ENCODE measurements around the gene ZDHHC8. TPM values are rescaled to one million over a fixed set of nuclear protein-coding genes. Genes with fewer than 3 reads are reported as not detected.
A peak's percentile ranks its signal among the peaks of the same experiment; 100 is the strongest.

Gene ZDHHC8
- total and polyA plus RNA-seq, 2 experiments from 2014 or later, result 30.3 to 53.4 TPM

GRCh38 chr22:20171288-20172140 lies 39.9 kb downstream of the ZDHHC8 start:
- TF ChIP-seq CTCF (IDR thresholded peaks at IDR 0.05; ENCODE audit: low read depth, low read length), result no peak
- H3K4me1 ChIP-seq (ENCODE audit: low read depth), result no peaks in the 10 kb centered on the region
- no peaks in the 10 kb centered on the region for H3K36me3 ChIP-seq
- H3K9me3 ChIP-seq (ENCODE audit: low read depth), result no peaks in the 10 kb centered on the region
- no peak overlapping the region for H3K4me3 ChIP-seq
- no peaks in the 10 kb centered on the region for H3K27me3 ChIP-seq
- no peak for DNase-seq (ENCODE audit: low read depth in 1 of 2, low spot score in 1 of 2)
- H3K27ac ChIP-seq, result no peak overlapping the region

GRCh38 chr22:20172141-20172613 lies 40.6 kb downstream of the ZDHHC8 start:
- no peaks in the 10 kb centered on the region for H3K4me1 ChIP-seq (ENCODE audit: low read depth)
- no peak overlapping the region for H3K27ac ChIP-seq
- H3K36me3 ChIP-seq, result no peaks in the 10 kb centered on the region
- no peak overlapping the region for H3K4me3 ChIP-seq
- no peaks in the 10 kb centered on the region for H3K27me3 ChIP-seq
- no peak for DNase-seq (ENCODE audit: low read depth in 1 of 2, low spot score in 1 of 2)
- no peak for TF ChIP-seq CTCF (IDR thresholded peaks at IDR 0.05; ENCODE audit: low read depth, low read length)
- no peaks in the 10 kb centered on the region for H3K9me3 ChIP-seq (ENCODE audit: low read depth)

GRCh38 chr22:20173246-20173645 lies 41.6 kb downstream of the ZDHHC8 start:
- Histone ChIP-seq H3K27ac (no peak overlapping the region), H3K9me3 (ENCODE audit: low read depth) (no peaks in the 10 kb centered on the region), H3K36me3 (no peaks in the 10 kb centered on the region), H3K4me3 (no peak overlapping the region), H3K27me3 (no peaks in the 10 kb centered on the region), H3K4me1 (ENCODE audit: low read depth) (no peaks in the 10 kb centered on the region)
- TF ChIP-seq CTCF (IDR thresholded peaks at IDR 0.05; ENCODE audit: low read depth, low read length), result no peak
- DNase-seq (ENCODE audit: low read depth in 1 of 2, low spot score in 1 of 2), result no peak

- DNase-seq (ENCODE audit: low read depth in 1 of 2, low spot score in 1 of 2), result no peak
- no peak overlapping the region for H3K27ac ChIP-seq
- no peaks in the 10 kb centered on the region for H3K4me1 ChIP-seq (ENCODE audit: low read depth)
- H3K27me3 ChIP-seq, result no peaks in the 10 kb centered on the region
- H3K36me3 ChIP-seq, result no peaks in the 10 kb centered on the region
- H3K4me3 ChIP-seq, result no peak overlapping the region
- no peak for TF ChIP-seq CTCF (IDR thresholded peaks at IDR 0.05; ENCODE audit: low read depth, low read length)
- no peaks in the 10 kb centered on the region for H3K9me3 ChIP-seq (ENCODE audit: low read depth)
These were observed 42.2 kb downstream of the ZDHHC8 start for GRCh38 chr22:20173772-20174171.

GRCh38 chr22:20174785-20175596 lies 43.4 kb downstream of the ZDHHC8 start:
- no peaks in the 10 kb centered on the region for H3K9me3 ChIP-seq (ENCODE audit: low read depth)
- no peak overlapping the region for H3K27ac ChIP-seq
- no peaks in the 10 kb centered on the region for H3K27me3 ChIP-seq
- DNase-seq (ENCODE audit: low read depth in 1 of 2, low spot score in 1 of 2), result peak; percentile 13 to 38
- H3K4me1 ChIP-seq (ENCODE audit: low read depth), result no peaks in the 10 kb centered on the region
- H3K36me3 ChIP-seq, result no peaks in the 10 kb centered on the region
- TF ChIP-seq CTCF (IDR thresholded peaks at IDR 0.05; ENCODE audit: low read depth, low read length), result peak; percentile 23
- no peak overlapping the region for H3K4me3 ChIP-seq
